ENCODE data around the gene OBSCN.
A peak's percentile ranks its signal among the peaks of the same experiment; 100 is the strongest.

Gene OBSCN

GRCh38 chr1:228207851-228208821 is at the start of gene OBSCN:
TSS of gene OBSCN (plus strand) at chr1:228208044. CDS start at chr1:228211784, 3,740 bp downstream.
- DNase-seq (ENCODE audit: low spot score) = no peak

DNA sequence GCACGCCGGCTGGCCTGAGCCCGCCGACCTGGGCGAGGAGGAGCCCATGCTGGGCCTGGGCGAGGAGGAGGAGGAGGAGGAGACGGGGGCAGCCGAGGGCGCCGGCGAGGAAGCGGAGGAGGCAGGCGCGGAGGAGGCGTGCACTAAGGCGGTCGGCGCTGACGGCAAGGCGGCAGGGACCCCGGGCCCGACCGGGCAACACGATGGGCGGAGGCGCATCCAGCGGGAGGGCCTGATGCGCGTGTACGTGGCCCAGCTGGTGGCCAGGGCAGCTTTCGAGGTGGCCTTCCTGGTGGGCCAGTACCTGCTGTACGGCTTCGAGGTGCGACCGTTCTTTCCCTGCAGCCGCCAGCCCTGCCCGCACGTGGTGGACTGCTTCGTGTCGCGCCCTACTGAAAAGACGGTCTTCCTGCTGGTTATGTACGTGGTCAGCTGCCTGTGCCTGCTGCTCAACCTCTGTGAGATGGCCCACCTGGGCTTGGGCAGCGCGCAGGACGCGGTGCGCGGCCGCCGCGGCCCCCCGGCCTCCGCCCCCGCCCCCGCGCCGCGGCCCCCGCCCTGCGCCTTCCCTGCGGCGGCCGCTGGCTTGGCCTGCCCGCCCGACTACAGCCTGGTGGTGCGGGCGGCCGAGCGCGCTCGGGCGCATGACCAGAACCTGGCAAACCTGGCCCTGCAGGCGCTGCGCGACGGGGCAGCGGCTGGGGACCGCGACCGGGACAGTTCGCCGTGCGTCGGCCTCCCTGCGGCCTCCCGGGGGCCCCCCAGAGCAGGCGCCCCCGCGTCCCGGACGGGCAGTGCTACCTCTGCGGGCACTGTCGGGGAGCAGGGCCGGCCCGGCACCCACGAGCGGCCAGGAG is 49.5 kb upstream of the OBSCN start:
- no peak for DNase-seq (ENCODE audit: low spot score)

DNA sequence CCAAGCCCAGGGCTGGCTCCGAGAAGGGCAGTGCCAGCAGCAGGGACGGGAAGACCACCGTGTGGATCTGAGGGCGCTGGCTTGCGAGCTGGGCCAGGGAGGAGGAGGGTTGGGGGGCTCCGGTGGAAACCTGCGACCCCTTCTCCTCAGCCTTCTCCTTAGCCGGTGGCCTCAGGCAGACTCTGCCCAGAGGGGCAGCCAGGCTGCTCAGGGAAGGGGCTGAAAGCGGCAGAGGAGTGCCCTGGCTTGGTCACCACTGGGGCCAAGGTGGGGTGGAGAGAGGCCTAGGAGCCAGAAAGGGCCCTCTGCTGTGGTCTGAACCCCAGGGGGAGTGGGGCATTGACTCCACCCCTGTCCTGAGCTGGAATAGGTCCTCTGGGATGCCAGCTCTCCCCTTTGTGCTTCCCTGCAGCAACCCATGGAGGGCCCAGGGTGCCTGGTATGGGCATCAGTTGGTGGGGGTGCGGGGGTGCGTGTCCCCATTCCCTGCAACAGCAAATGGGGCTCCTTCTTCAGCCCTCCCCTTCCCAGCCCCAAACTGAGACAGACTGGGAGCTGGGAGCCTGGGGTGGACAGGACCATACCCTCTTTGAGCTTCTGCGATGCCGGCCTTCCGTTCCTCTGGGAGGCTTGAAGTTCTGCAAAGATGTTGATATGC is 48.7 kb upstream of the OBSCN start:
- no peak for DNase-seq (ENCODE audit: low spot score)

GRCh38 chr1:228160201-228160761 is 47.6 kb upstream of the OBSCN start:
- DNase-seq (ENCODE audit: low spot score) = no peak

- no peak for DNase-seq (ENCODE audit: low spot score)
These were observed 46.5 kb upstream of the OBSCN start for GRCh38 chr1:228161362-228161761.

DNA sequence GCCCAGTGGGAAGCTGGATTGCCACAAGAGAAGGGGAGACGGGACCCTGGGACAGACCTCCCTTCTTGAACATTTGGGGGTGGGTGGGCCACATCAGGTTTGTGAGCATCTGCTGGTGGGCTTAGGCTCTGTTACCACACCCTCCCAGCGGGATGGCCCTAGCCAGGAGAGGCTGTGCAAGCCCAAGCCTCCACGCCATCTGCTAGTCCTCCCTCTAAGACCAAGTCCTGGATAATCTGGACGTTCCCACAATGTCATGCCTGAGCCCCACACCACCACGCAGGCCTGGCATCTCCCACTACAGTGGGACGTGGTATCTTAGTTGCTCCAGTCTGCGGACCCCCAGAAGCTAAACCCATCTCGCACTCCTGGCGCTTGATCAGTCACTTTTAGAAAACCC is 46.0 kb upstream of the OBSCN start:
- no peak for DNase-seq (ENCODE audit: low spot score)

- peak; percentile 61 for DNase-seq (ENCODE audit: low spot score)
These were observed 45.4 kb upstream of the OBSCN start for GRCh38 chr1:228162286-228163006.

DNA sequence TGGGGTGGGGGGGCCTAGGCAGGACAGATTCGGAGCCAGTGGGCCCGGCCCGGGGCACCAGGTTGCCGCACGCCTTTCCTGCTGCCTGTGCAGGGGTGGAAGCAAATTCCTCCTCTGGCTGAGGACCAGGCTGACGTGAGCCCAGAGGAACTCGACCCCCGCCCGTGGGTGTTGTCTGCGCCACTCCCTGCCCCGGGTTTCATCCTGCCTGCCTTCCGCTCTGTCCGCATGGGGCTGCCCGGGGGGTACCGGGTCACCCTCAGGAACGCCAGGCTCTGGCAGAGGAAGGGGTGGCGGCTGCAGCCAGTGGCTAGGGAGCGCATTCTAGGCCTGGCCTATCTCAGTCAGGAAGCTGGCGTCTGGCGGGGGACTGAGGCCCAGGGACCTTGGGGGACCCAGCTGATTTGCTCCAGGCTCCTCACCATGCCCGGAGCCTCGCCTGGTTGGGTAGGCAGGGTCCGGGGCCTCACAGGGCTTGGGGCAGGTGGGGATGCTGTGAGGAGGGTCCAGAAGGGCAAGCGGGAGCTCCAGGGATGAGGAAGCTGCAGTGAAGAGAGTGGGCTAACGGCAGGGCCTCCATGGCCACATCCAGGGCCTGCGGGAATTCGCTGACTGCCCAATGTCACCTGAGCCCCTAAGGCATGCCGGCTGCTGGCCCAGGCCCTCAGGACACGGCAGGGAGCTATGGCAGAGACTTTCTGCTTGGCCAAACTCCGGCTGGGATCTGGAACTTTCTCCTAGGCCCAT is 44.7 kb upstream of the OBSCN start:
- DNase-seq (ENCODE audit: low spot score) = no peak

DNA sequence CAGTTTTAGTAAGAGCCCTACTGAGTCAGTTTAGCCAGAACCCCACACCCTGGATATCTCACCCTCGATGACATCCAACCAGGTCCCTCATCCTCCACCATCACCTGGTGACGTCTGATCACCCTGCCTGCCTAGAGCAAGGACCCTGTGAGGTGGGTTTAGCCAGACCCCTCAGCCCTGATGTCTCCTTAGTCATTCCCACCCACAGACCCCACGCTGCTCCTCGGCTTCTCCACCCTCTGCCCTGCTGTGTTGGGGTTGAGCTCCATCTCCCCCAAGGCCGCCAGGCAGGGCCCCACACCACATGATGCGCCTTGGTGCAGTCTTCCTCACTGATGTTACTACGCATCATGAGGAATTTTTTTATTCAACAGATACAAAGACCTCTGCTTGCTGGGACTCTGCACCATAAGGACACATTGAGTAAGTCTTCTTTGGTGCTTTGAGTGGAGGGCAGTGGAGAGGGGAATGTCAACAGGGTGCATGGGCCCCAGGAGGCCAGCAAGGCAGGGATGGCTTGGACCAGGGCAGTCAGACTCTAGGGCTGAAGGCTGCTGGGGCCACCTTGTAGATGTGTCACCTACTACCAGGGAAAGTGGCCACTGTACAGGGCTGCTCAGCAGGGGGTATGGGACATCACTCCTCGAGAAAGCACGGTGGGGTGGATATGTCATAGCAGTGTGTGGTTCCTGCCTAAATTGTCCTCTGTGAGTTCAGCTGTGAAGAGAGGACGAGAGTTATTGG is 43.9 kb upstream of the OBSCN start:
- DNase-seq (ENCODE audit: low spot score) = no peak

DNA sequence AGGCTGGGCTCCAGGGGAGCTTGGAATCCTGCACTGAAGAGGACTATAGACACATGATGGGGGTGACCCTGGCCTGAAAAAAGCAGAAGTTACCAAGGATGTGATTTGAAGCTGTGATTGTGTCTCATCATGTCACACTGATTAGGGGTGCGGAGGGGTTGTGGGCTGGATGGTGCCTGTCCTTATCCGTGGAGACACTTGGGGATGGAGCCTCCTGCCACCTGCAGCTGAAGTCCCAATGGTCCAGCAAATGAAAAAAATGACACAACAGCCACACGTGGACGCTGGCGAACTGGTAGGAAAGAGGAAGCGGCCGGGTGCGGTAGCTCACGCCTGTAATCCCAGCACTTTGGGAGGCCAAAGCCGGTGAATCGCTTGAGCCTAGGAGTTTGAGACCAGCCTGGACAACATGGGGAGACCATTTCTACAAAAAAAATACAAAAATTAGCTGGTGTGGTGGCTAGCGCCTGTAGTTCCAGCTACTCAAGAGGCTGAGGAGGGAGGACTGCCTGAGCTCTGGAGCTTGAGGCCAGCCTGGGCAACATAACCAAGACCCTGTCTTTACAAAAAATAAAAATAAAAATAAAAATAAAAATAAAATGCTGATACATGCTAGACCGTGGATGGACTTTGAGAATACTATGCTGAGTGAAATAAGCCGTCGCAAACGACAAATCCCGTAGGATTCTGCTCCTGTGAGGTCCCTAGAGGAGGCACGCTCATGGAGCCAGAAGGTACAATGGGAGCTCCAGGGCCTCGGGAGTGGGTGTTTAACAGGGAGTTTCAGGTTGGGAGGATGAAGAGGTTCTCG is 43.1 kb upstream of the OBSCN start:
- DNase-seq (ENCODE audit: low spot score) = no peak

DNA sequence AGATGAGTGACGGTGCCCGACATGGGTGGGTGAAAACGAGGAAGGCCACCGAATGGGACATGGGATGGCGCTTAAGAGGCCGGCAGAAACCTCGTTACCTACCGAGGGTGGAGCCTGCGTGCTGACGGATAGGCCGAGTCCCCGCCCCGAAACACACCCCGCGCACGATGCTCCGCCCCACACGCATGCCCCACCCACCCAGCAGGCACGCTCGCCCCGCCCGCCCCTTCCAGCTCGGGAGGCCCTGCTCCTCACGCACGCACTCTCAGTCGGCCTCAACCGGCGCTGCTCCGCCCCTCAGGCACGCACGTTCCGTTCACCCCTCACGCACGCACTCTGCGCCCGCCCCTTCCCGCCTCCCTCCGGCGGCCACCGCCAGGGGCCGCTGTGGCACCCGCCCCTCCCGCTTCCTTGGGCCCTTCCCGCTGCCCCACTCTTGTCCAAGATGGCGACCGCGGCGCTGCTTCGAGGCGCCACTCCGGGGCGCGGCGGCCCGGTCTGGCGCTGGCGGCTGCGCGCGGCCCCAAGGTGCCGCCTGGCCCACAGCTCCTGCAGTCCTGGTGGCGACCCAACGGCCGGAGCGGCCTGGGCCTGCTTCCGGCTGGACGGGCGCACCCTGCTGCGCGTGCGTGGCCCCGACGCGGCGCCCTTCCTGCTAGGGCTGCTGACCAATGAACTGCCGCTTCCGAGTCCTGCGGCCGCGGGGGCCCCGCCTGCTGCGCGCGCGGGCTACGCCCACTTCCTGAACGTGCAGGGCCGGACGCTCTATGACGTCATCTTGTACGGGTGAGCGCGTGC is 42.3 kb upstream of the OBSCN start, which contains the start of gene IBA57:
Gene IBA57 (plus strand): TSS at position 433 of the 798 bp plus-strand sequence. CDS start 13 bp downstream, at position 446.
- peak; percentile 98 for DNase-seq (ENCODE audit: low spot score)

- peak; percentile 36 for DNase-seq (ENCODE audit: low spot score)
These were observed 41.5 kb upstream of the OBSCN start for GRCh38 chr1:228166170-228166936.

DNA sequence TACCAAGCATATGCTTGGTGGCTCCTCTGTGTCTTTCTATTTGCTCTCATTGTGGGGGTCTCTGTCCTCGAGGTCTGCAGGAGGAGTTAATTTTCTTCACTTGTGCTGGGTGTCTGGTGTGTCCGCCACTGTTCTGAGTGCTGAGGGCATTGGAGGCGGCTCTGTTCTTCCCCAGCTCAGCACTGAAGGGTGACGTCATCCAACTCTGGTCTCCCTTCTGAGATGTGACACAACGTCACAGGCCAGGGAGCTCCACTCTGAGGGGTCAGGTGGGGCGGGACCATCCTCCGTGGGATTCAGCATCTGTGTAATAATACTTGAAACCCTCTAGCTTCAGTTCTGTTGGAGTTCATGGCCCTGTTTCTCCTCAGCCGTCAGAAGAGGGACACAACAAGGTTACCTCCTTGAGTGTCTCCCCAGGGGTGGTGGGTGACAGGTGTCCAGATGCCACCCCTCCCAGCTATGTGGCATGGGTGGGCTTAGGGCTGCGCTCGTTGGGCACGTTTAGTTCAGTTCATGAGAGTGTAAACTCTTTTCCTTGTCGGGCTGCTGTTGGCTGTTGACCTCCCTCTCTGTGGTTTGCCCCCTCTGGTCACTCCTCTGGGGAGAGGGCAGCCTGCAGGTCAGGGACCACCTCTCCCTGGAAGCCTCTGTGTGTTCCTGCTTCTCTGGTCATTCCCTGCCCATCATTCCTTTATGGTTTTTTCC is 39.1 kb upstream of the OBSCN start:
- DNase-seq (ENCODE audit: low spot score) = no peak

DNA sequence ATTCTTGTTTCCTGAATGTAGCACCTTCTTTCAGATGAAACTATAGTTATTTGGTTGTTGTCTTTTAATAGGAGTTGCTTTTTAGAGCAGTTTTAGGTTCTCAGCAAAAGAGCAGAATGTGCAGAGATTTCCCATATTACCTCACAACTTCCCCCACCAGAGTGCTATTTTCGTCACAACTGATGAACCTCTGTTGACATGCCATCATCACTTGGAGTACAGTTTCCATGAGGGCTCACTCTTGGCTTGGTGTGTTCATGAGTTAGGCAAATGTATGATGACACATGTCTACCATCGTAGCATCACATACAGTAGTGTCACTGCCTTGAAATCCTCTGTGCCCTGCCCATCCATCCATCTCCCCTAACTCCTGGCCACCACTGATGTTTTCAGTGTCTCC is 38.5 kb upstream of the OBSCN start:
- DNase-seq (ENCODE audit: low spot score) = no peak

- no peak for DNase-seq (ENCODE audit: low spot score)
These were observed 37.2 kb upstream of the OBSCN start for GRCh38 chr1:228170666-228171065.

DNA sequence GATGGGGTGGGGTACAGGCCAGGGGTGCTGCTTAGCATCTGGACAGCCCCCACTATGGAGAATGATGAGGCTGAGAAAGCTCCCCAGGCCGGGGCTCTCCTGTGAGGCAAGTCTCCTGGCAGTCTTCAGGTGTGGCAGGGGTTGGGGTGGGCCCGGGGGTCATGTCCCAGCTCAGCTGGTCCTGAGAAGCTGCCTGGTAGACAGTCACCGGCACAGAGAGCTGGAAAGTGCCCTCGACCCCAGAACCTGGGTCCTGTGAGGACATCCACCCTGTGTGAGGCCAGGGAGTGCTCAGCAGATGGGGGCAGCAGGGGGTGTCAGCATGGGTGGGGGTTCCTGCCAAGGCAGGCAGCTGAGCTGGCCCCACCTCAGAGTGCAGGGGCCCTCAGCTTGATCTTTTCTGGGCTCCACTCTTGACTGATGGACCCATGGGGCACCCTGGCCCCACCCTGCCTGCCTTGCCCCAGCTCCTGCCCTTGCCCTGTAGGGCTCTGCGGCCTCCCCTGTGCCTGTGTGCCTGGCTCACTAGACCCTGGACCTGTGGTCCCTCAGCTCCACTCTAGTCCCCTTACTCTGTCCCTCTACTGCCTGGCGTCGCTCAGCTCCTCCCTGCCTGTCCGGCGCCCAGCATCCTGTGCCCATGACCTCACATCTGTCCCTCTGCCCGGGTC is 36.5 kb upstream of the OBSCN start:
- no peak for DNase-seq (ENCODE audit: low spot score)

All from kidney capillary endothelial cell (primary cell).